WERI-Rb-1 (cell line): Measurements from ENCODE around the gene CNKSR2.
"Not testable (repeated sequence)": the region's sequence is repeated elsewhere in the genome, so short reads cannot be mapped to it uniquely, and the experiment has no call there.

Source experiments
- DNase-seq: peaks from one replicate; pipeline ENCODE4 v3.0.0-alpha.2; 2020
- H3K27ac ChIP-seq: fragments of 250-450 bp; sonication (Bioruptor Pico); 2 replicates; pipeline ENCODE4 v1.5.1; 2020; ENCODE audit warnings: mild to moderate bottlenecking, moderate library complexity
- H3K27me3 ChIP-seq: fragments of 250-450 bp; sonication (Bioruptor Pico); 2 replicates; pipeline ENCODE4 v1.5.1; 2021; ENCODE audit warnings: mild to moderate bottlenecking, low read depth, moderate library complexity; ENCODE audit not compliant: insufficient read depth, severe bottlenecking
- H3K36me3 ChIP-seq: fragments of 250-450 bp; sonication (Bioruptor Pico); 2 replicates; pipeline ENCODE4 v1.5.1; 2020; ENCODE audit warnings: mild to moderate bottlenecking, moderate library complexity
- H3K4me3 ChIP-seq: 2 replicates; pipeline ENCODE4 v1.5.1; 2011; ENCODE audit warnings: low read depth, mild to moderate bottlenecking, control low read depth, low read length
- H3K9me3 ChIP-seq: fragments of 250-450 bp; sonication (Bioruptor Pico); 2 replicates; pipeline ENCODE4 v1.5.1; 2021; ENCODE audit warnings: mild to moderate bottlenecking, moderate library complexity; ENCODE audit not compliant: severe bottlenecking
- CTCF ChIP-seq: IDR thresholded peaks from 2 replicates; pipeline ENCODE4 v1.5.1; 2011; ENCODE audit warnings: low read depth, mild to moderate bottlenecking, control low read depth, inconsistent platforms, low read length

CNKSR2 gene

GRCh38 chrX:21457718-21458117 is 83.5 kb downstream of the CNKSR2 start:
- Histone ChIP-seq H3K27ac (no peak overlapping the region), H3K27me3 (peaks cover 2% of the 10 kb centered on the region), H3K9me3 (no peaks in the 10 kb centered on the region), H3K36me3 (no peaks in the 10 kb centered on the region), H3K4me3 (no peak overlapping the region)
- no peak for TF ChIP-seq CTCF
- DNase-seq: no peak

GRCh38 chrX:21469071-21469470 is 94.9 kb downstream of the CNKSR2 start:
- Histone ChIP-seq H3K9me3 (no peaks in the 10 kb centered on the region), H3K27ac (no peak overlapping the region), H3K4me3 (no peak overlapping the region), H3K36me3 (no peaks in the 10 kb centered on the region), H3K27me3 (no peaks in the 10 kb centered on the region)
- no peak for TF ChIP-seq CTCF
- DNase-seq: no peak

GRCh38 chrX:21476909-21477308 is 102.7 kb downstream of the CNKSR2 start:
- no peak overlapping the region for H3K4me3 ChIP-seq
- H3K36me3 ChIP-seq: no peaks in the 10 kb centered on the region
- H3K27me3 ChIP-seq: no peaks in the 10 kb centered on the region
- peak; percentile 34 for DNase-seq
- no peak for TF ChIP-seq CTCF
- no peaks in the 10 kb centered on the region for H3K9me3 ChIP-seq
- H3K27ac ChIP-seq: no peak overlapping the region

- Histone ChIP-seq H3K27ac (no peak overlapping the region), H3K9me3 (no peaks in the 10 kb centered on the region), H3K4me3 (no peak overlapping the region), H3K36me3 (no peaks in the 10 kb centered on the region), H3K27me3 (no peaks in the 10 kb centered on the region)
- peak; percentile 68 for TF ChIP-seq CTCF
- DNase-seq: no peak
These were observed 105.6 kb downstream of the CNKSR2 start for GRCh38 chrX:21479695-21480270.

GRCh38 chrX:21481761-21482160 is 107.5 kb downstream of the CNKSR2 start:
- Histone ChIP-seq H3K27me3 (no peaks in the 10 kb centered on the region), H3K4me3 (no peak overlapping the region), H3K9me3 (no peaks in the 10 kb centered on the region), H3K36me3 (no peaks in the 10 kb centered on the region), H3K27ac (no peak overlapping the region)
- no peak for TF ChIP-seq CTCF
- no peak for DNase-seq

GRCh38 chrX:21484051-21484450 is 109.8 kb downstream of the CNKSR2 start:
- H3K9me3 ChIP-seq, H3K27me3 ChIP-seq, H3K4me3 ChIP-seq, DNase-seq, H3K36me3 ChIP-seq, H3K27ac ChIP-seq: not testable (repeated sequence)
